ENCODE measurements around the gene PPBP. TPM values are rescaled to one million over a fixed set of nuclear protein-coding genes. Genes with fewer than 3 reads are reported as not detected.

PPBP gene
- total RNA-seq, 2 donors from 2014 or later, result not detected

GRCh38 chr4:74014332-74014731 lies 26.3 kb upstream of the PPBP start:
- no peaks in the 10 kb centered on the region for H3K27me3 ChIP-seq (replicated peaks; ENCODE audit: insufficient read depth)
- no peak overlapping the region for H3K4me3 ChIP-seq
- no peaks in the 10 kb centered on the region for H3K4me1 ChIP-seq (replicated peaks)
- no peak overlapping the region for H3K27ac ChIP-seq
- WGBS, result 4% methylated on average over 1 of the region's 1 CpG
- intact Hi-C loops (cut with DNase I), result no loop called here
- no peaks in the 10 kb centered on the region for H3K9me3 ChIP-seq
- no peak for DNase-seq (ENCODE audit: low spot score)
- no peak for TF ChIP-seq POLR2A (IDR thresholded peaks at IDR 0.05)
- no peak for TF ChIP-seq CTCF (IDR thresholded peaks at IDR 0.05)
- no peak for TF ChIP-seq POLR2AphosphoS5 (IDR thresholded peaks at IDR 0.05)
- H3K36me3 ChIP-seq, result no peaks in the 10 kb centered on the region

GRCh38 chr4:74013264-74013663 lies 25.3 kb upstream of the PPBP start:
- Histone ChIP-seq H3K27me3 (replicated peaks; ENCODE audit: insufficient read depth) (no peaks in the 10 kb centered on the region), H3K36me3 (no peaks in the 10 kb centered on the region), H3K4me3 (no peak overlapping the region), H3K9me3 (no peaks in the 10 kb centered on the region), H3K4me1 (replicated peaks) (no peaks in the 10 kb centered on the region), H3K27ac (no peak overlapping the region)
- intact Hi-C loops (cut with DNase I), result no loop called here
- DNase-seq (ENCODE audit: low spot score), result no peak
- no peak for TF ChIP-seq POLR2AphosphoS5 (IDR thresholded peaks at IDR 0.05)
- 33% methylated on average over 2 of the region's 2 CpGs for WGBS

- no peaks in the 10 kb centered on the region for H3K36me3 ChIP-seq
- H3K4me3 ChIP-seq, result no peak overlapping the region
- TF ChIP-seq POLR2AphosphoS5 (IDR thresholded peaks at IDR 0.05) (no peak), POLR2A (IDR thresholded peaks at IDR 0.05) (no peak), CTCF (IDR thresholded peaks at IDR 0.05) (no peak)
- no peak overlapping the region for H3K27ac ChIP-seq
- intact Hi-C loops (cut with DNase I), result no loop called here
- no peaks in the 10 kb centered on the region for H3K4me1 ChIP-seq (replicated peaks)
- DNase-seq (ENCODE audit: low spot score), result no peak
- no peaks in the 10 kb centered on the region for H3K9me3 ChIP-seq
- 80% methylated on average over 4 of the region's 4 CpGs for WGBS
- H3K27me3 ChIP-seq (replicated peaks; ENCODE audit: insufficient read depth), result no peaks in the 10 kb centered on the region
Observed at GRCh38 chr4:74012130-74012529, 24.1 kb upstream of the PPBP start.

- H3K27me3 ChIP-seq (replicated peaks; ENCODE audit: insufficient read depth), result no peaks in the 10 kb centered on the region
- no peaks in the 10 kb centered on the region for H3K4me1 ChIP-seq (replicated peaks)
- TF ChIP-seq POLR2AphosphoS5 (IDR thresholded peaks at IDR 0.05), result no peak
- TF ChIP-seq POLR2A (IDR thresholded peaks at IDR 0.05), result no peak
- no peak for TF ChIP-seq CTCF (IDR thresholded peaks at IDR 0.05)
- DNase-seq (ENCODE audit: low spot score), result no peak
- 94% methylated on average over 3 of the region's 3 CpGs for WGBS
- intact Hi-C loops (cut with DNase I), result no loop called here
- no peak overlapping the region for H3K4me3 ChIP-seq
- H3K9me3 ChIP-seq, result no peaks in the 10 kb centered on the region
- H3K27ac ChIP-seq, result no peak overlapping the region
- no peaks in the 10 kb centered on the region for H3K36me3 ChIP-seq
Observed at GRCh38 chr4:74009307-74009706, 21.3 kb upstream of the PPBP start.

- Histone ChIP-seq H3K4me1 (replicated peaks) (no peaks in the 10 kb centered on the region), H3K36me3 (no peaks in the 10 kb centered on the region), H3K27me3 (replicated peaks; ENCODE audit: insufficient read depth) (no peaks in the 10 kb centered on the region), H3K9me3 (no peaks in the 10 kb centered on the region), H3K4me3 (no peak overlapping the region), H3K27ac (no peak overlapping the region)
- TF ChIP-seq POLR2AphosphoS5 (IDR thresholded peaks at IDR 0.05) (no peak), CTCF (IDR thresholded peaks at IDR 0.05) (no peak), POLR2A (IDR thresholded peaks at IDR 0.05) (no peak)
- DNase-seq (ENCODE audit: low spot score), result no peak
- 68% methylated on average over 2 of the region's 2 CpGs for WGBS
- intact Hi-C loops (cut with DNase I), result no loop called here
Observed at GRCh38 chr4:74006009-74006476, 18.1 kb upstream of the PPBP start.
